Astrocyte (in vitro differentiated cells and primary cell): ENCODE results near the gene FAM131A.

ENCODE experiments used
- CTCF ChIP-seq: IDR thresholded peaks from 2 replicates; pipeline ENCODE4 v1.5.1; 2011; ENCODE audit warnings: low read depth, mild to moderate bottlenecking, inconsistent platforms, low read length, moderate library complexity; ENCODE audit not compliant: insufficient read depth
- EZH2 ChIP-seq: IDR thresholded peaks from 2 replicates; pipeline ENCODE4 v1.6.1; 2012; ENCODE audit warnings: mild to moderate bottlenecking, low read length, inconsistent platforms; ENCODE audit not compliant: insufficient read depth

GRCh38 chr3:184395320-184395660 is 57.9 kb downstream of the FAM131A start:
- TF ChIP-seq CTCF (no peak), EZH2 (no peak)
